H1 (cell line): ENCODE data around the gene HDGFL3. TPM values are rescaled to one million over a fixed set of nuclear protein-coding genes. Genes with fewer than 3 reads are reported as not detected.

Experiments
- CTCF ChIA-PET: fragments of 300-600 bp; sonication (Branson Sonifier 250); formaldehyde crosslinking; loops from one replicate; lab custom pipeline; 2021; ENCODE audit not compliant: partially characterized antibody; lab: Charles Lee
- POLR2A ChIA-PET: fragments of 300-600 bp; sonication (Branson Sonifier 250); formaldehyde crosslinking; loops from one replicate; lab custom pipeline; 2021; ENCODE audit warnings: inconsistent platforms; ENCODE audit not compliant: partially characterized antibody; lab: Charles Lee
- DNase-seq, 2 experiments: peaks; one replicate each; pipeline versions ENCODE4 v3.0.0 to v3.0.0-alpha.2; 2010 to 2022; ENCODE audit warnings: low spot score in 2 of 2, low read depth in 1 of 2, mixed read lengths in 1 of 2
- FAIRE-seq: peaks from 2 replicates; lab custom pipeline; 2011; peaks lifted over from hg19 to GRCh38; lab: Jason Lieb, UNC
- H2AFZ ChIP-seq: 2 replicates; pipeline ENCODE4 v1.8.1; 2012; ENCODE audit warnings: low read length, inconsistent platforms
- H2AK5ac ChIP-seq: 2 replicates; pipeline ENCODE4 v1.6.1; 2013; ENCODE audit warnings: low read depth, low read length
- H2BK120ac ChIP-seq: replicated peaks from 2 replicates; pipeline ENCODE3; 2013; ENCODE audit warnings: low read depth, low read length, inconsistent platforms
- H2BK12ac ChIP-seq: 2 replicates; pipeline ENCODE4 v1.6.1; 2013; ENCODE audit warnings: low read depth, low read length
- H2BK15ac ChIP-seq: 2 replicates; pipeline ENCODE4 v1.6.1; 2013; ENCODE audit warnings: low read length
- H2BK20ac ChIP-seq: 2 replicates; pipeline ENCODE4 v1.6.1; 2013; ENCODE audit warnings: low read length
- H2BK5ac ChIP-seq: 2 replicates; pipeline ENCODE4 v1.6.1; 2013; ENCODE audit warnings: low read depth, low read length
- H3K14ac ChIP-seq: 2 replicates; pipeline ENCODE4 v1.6.1; 2013; ENCODE audit warnings: inconsistent platforms; ENCODE audit not compliant: insufficient read length
- H3K18ac ChIP-seq: 2 replicates; pipeline ENCODE4 v1.6.1; 2013; ENCODE audit warnings: low read length; ENCODE audit errors: extremely low read depth
- H3K23ac ChIP-seq: 2 replicates; pipeline ENCODE4 v1.6.1; 2013; ENCODE audit warnings: inconsistent platforms; ENCODE audit not compliant: insufficient read length
- H3K23me2 ChIP-seq: 2 replicates; pipeline ENCODE4 v1.6.1; 2013; ENCODE audit warnings: low read depth, low read length
- H3K27ac ChIP-seq: 2 replicates; pipeline ENCODE4 v1.6.1; 2011; ENCODE audit warnings: low read depth, low read length, inconsistent platforms
- H3K27me3 ChIP-seq, 4 experiments: replicated peaks in 1 of 4; 1 replicate in 1 of 4; 2 replicates in 3 of 4; pipeline versions ENCODE4 v1.6.1 to v1.8.1; 2011 to 2013; ENCODE audit warnings: low read length in 3 of 4, mild to moderate bottlenecking in 3 of 4, inconsistent platforms in 2 of 4, mixed read lengths in 2 of 4, moderate library complexity in 1 of 4; ENCODE audit not compliant: control insufficient read depth in 3 of 4, insufficient read depth in 3 of 4; ENCODE audit errors: extremely low read depth in 1 of 4
- H3K36me3 ChIP-seq, 4 experiments: 2 replicates each; pipeline versions ENCODE4 v1.6.1 to v1.8.1; 2011 to 2013; ENCODE audit warnings: mild to moderate bottlenecking in 4 of 4, low read length in 3 of 4, moderate library complexity in 2 of 4, control low read depth in 1 of 4, inconsistent platforms in 1 of 4; ENCODE audit not compliant: insufficient read depth in 4 of 4, control insufficient read depth in 2 of 4
- H3K4ac ChIP-seq: replicated peaks from 2 replicates; pipeline ENCODE3; 2013; ENCODE audit warnings: low read length, low read depth, mixed read lengths, inconsistent platforms; ENCODE audit not compliant: insufficient read length
- H3K4me1 ChIP-seq, 4 experiments: replicated peaks in 1 of 4; 1 replicate in 1 of 4; 2 replicates in 3 of 4; pipeline versions ENCODE4 v1.6.1 to v1.8.1; 2011 to 2013; ENCODE audit warnings: low read length in 3 of 4, inconsistent platforms in 2 of 4, mixed read lengths in 1 of 4; ENCODE audit not compliant: insufficient read depth in 4 of 4, control insufficient read depth in 3 of 4
- H3K4me2 ChIP-seq, 2 experiments: 2 replicates each; pipeline versions ENCODE4 v1.6.1 to v1.8.1; 2011 to 2013; ENCODE audit warnings: low read depth in 2 of 2, low read length in 2 of 2, control low read depth in 1 of 2, inconsistent platforms in 1 of 2, mild to moderate bottlenecking in 1 of 2; ENCODE audit not compliant: insufficient read depth in 1 of 2
- H3K4me3 ChIP-seq, 4 experiments: fragments of 200-600, 300-600 bp in 1 of 4; sonication (generic), shearing (Covaris generic), sonication (Bioruptor Twin) in 1 of 4; 2 replicates each; pipeline versions ENCODE4 v1.5.1 to v1.8.1; 2011 to 2016; ENCODE audit warnings: low read length in 4 of 4, low read depth in 3 of 4, control low read depth in 2 of 4, inconsistent platforms in 2 of 4, mild to moderate bottlenecking in 2 of 4, mixed read lengths in 1 of 4, moderate library complexity in 1 of 4; ENCODE audit not compliant: insufficient read depth in 2 of 4; ENCODE audit errors: extremely low read depth in 1 of 4
- H3K56ac ChIP-seq: replicated peaks from 2 replicates; pipeline ENCODE3; 2013; ENCODE audit warnings: low read depth, mild to moderate bottlenecking, mixed read lengths, low read length, inconsistent platforms; ENCODE audit not compliant: insufficient read length
- H3K79me1 ChIP-seq: 2 replicates; pipeline ENCODE4 v1.6.1; 2013; ENCODE audit warnings: low read depth, low read length, control low read depth
- H3K79me2 ChIP-seq, 2 experiments: 2 replicates each; pipeline versions ENCODE4 v1.6.1 to v1.8.1; 2012 to 2013; ENCODE audit warnings: low read length in 2 of 2, mild to moderate bottlenecking in 2 of 2, inconsistent platforms in 1 of 2; ENCODE audit not compliant: insufficient read depth in 2 of 2, control insufficient read depth in 1 of 2
- H3K9ac ChIP-seq, 4 experiments: replicated peaks in 1 of 4; 1 replicate in 1 of 4; 2 replicates in 3 of 4; pipeline versions ENCODE4 v1.6.1 to v1.8.1; 2011 to 2013; ENCODE audit warnings: low read depth in 3 of 4, low read length in 3 of 4, control low read depth in 2 of 4, mild to moderate bottlenecking in 2 of 4, moderate library complexity in 2 of 4, inconsistent platforms in 1 of 4; ENCODE audit errors: extremely low read depth in 1 of 4
- H3K9me3 ChIP-seq, 2 experiments: 2 replicates each; pipeline versions ENCODE4 v1.6.1 to v1.8.1; 2012 to 2013; ENCODE audit warnings: mild to moderate bottlenecking in 2 of 2, moderate library complexity in 2 of 2, control low read depth in 1 of 2, inconsistent platforms in 1 of 2, low read depth in 1 of 2, low read length in 1 of 2, mixed read lengths in 1 of 2; ENCODE audit not compliant: insufficient read depth in 2 of 2
- H4K20me1 ChIP-seq, 2 experiments: replicated peaks in 1 of 2; 2 replicates each; pipeline versions ENCODE3 to v1.8.1; 2011 to 2013; ENCODE audit warnings: inconsistent platforms in 2 of 2, low read length in 2 of 2, mild to moderate bottlenecking in 1 of 2; ENCODE audit not compliant: insufficient read depth in 2 of 2, control insufficient read depth in 1 of 2
- H4K5ac ChIP-seq: 2 replicates; pipeline ENCODE4 v1.6.1; 2013; ENCODE audit warnings: low read length, low read depth, mixed read lengths, inconsistent platforms; ENCODE audit not compliant: insufficient read length
- H4K8ac ChIP-seq: 2 replicates; pipeline ENCODE4 v1.8.0; 2013; ENCODE audit warnings: mild to moderate bottlenecking, moderate library complexity, low read length, inconsistent platforms; ENCODE audit not compliant: insufficient read depth; ENCODE audit errors: extremely low read depth
- H4K91ac ChIP-seq: replicated peaks from 2 replicates; pipeline ENCODE3; 2013; ENCODE audit warnings: low read length, mixed read lengths, inconsistent platforms; ENCODE audit not compliant: insufficient read length
- CHD1 ChIP-seq: IDR thresholded peaks from 2 replicates; pipeline ENCODE4 v1.6.1; 2012; ENCODE audit warnings: low read depth, low read length, improper control_type of control experiment
- WGBS, 2 experiments: shearing (Covaris generic) in 1 of 2; methylation state at CpG; one replicate each; pipeline versions ENCODE4 v1.1.6 to v1.1.7; 2013 to 2015; ENCODE audit warnings: low lambda C conversion rate in 2 of 2, mixed read lengths in 2 of 2, inconsistent platforms in 1 of 2, low coverage in 1 of 2, missing lambda C conversion rate in 1 of 2; ENCODE audit not compliant: insufficient replicate concordance in 2 of 2, insufficient coverage in 1 of 2, insufficient read length in 1 of 2; ENCODE audit errors: extremely low coverage in 1 of 2, missing lambda C conversion rate in 1 of 2; 5-methylcytosine and 5-hydroxymethylcytosine counted together
- polyA plus RNA-seq, 7 experiments: library from polyadenylated mRNA; depleted of rRNA in 3 of 7; stranded (reverse) in 5 of 7; unstranded in 2 of 7; fragments of >200 nt in 5 of 7; fragments of 200-250 nt in 2 of 7; gene quantifications; 1 replicate in 5 of 7; 2 replicates in 1 of 7; 4 replicates in 1 of 7; pipeline versions ENCODE4 v1.2.1 to v1.2.3, GENCODE V29; 2011 to 2013; ENCODE audit warnings: missing spikeins in 2 of 7, mixed read lengths in 2 of 7
- total RNA-seq: library from RNA; stranded (reverse); fragmentation: NEBNext Ultra II Directional; extraction: Animal tissue kit (Norgen Biotek cat#: 25700); gene quantifications from 2 replicates; pipeline ENCODE4 v1.2.1, GENCODE V29; 2021

Gene HDGFL3
- total and polyA plus RNA-seq, 2 of the 8 experiments (the other 6 are each of a cell fraction or from before 2014, with no cell fraction given), result 14.1 to 149 TPM

DNA sequence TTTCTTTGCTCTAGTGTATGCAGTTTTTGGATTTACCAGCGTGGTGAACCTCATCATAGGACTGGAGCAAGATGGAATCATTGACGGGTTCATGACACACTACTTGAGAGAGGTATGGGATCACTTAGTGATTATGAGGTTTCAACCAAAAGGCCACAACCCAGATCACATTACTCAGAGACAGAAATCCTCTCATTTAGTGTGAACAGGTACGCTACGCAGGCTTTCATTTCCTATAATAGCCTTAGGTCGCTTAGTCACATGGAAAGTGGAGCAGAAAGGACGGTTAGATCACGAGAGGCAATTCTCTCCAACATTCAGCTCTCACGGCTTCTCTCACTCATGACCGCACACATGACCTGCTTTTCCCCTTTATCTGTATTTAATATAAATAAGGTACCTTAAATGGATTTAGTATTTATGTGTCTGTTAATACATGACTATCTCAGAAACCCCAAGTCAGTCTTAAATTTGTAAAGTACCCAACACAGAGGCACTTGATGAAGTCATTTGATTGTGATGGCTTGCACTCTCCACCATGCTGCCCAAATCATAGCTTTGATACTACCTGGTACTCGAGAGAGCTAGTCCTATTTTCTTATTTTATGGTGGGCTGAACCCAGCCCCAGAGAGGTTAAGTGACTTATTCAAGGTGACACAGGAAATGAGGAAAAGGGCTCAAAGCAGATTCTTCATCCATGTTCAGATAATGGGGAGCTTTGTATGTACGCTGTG lies 91.6 kb downstream of the HDGFL3 start:
- peaks cover 6% of the 10 kb centered on the region; the same call in 1 of the 2 replicates for H3K23me2 ChIP-seq
- H2BK20ac ChIP-seq, result no peak overlapping the region
- no peak overlapping the region for H4K91ac ChIP-seq
- H3K9ac ChIP-seq, result no peak overlapping the region
- no peak overlapping the region for H2BK120ac ChIP-seq
- H2AFZ ChIP-seq, result no peak overlapping the region
- H3K79me1 ChIP-seq, result no peaks in the 10 kb centered on the region
- H3K4me2 ChIP-seq, result no peak overlapping the region
- no peak overlapping the region for H3K4ac ChIP-seq
- H3K4me3 ChIP-seq, result no peak overlapping the region
- no peak overlapping the region for H3K27ac ChIP-seq
- 94% methylated on average over 11 of the region's 11 CpGs; no CpG with 5 or more reads in 1 of the 2 experiments for WGBS, 2 experiments
- no peaks in the 10 kb centered on the region for H3K36me3 ChIP-seq
- no peak overlapping the region for H3K14ac ChIP-seq
- H4K5ac ChIP-seq, result no peak overlapping the region
- H3K18ac ChIP-seq, result no peak overlapping the region
- H3K27me3 ChIP-seq, result no peaks in the 10 kb centered on the region; a peak in 1 of 7 replicates
- no peak overlapping the region for H4K8ac ChIP-seq
- no peak overlapping the region for H2BK15ac ChIP-seq
- no peaks in the 10 kb centered on the region for H4K20me1 ChIP-seq
- ChIA-PET POLR2A (no interaction called here), CTCF (no interaction called here)
- H2AK5ac ChIP-seq, result no peak overlapping the region
- no peak overlapping the region for H2BK5ac ChIP-seq
- H3K79me2 ChIP-seq, result no peaks in the 10 kb centered on the region
- no peak for DNase-seq
- no peak for FAIRE-seq
- no peak overlapping the region for H3K56ac ChIP-seq
- H2BK12ac ChIP-seq, result no peak overlapping the region
- no peak overlapping the region for H3K23ac ChIP-seq
- H3K9me3 ChIP-seq, result no peaks in the 10 kb centered on the region
- no peaks in the 10 kb centered on the region for H3K4me1 ChIP-seq
- no peak for TF ChIP-seq CHD1
